HG03103 (cell line): Measurements from ENCODE around the gene ZPBP2.
"Not testable (repeated sequence)": the region's sequence is repeated elsewhere in the genome, so short reads cannot be mapped to it uniquely, and the experiment has no call there.

Source experiments
- ATAC-seq: cut with Tn5 transposase; IDR thresholded peaks from one replicate; pipeline ENCODE4 v1.9.1; 2021; ENCODE audit warnings: low read depth; ENCODE audit not compliant: unreplicated experiment

The ZPBP2 gene

GRCh38 chr17:39854909-39855308 is 13.1 kb upstream of the ZPBP2 start:
- ATAC-seq: no peak

- ATAC-seq: not testable (repeated sequence)
These were observed 11.9 kb upstream of the ZPBP2 start for GRCh38 chr17:39855911-39856649.

- ATAC-seq: no peak
These were observed 6.8 kb upstream of the ZPBP2 start for GRCh38 chr17:39861235-39861634.

- ATAC-seq: no peak
These were observed 4.6 kb upstream of the ZPBP2 start for GRCh38 chr17:39863244-39863917.

- ATAC-seq: no peak
These were observed 3.9 kb upstream of the ZPBP2 start, which contains the start of gene IKZF3 for GRCh38 chr17:39863918-39864746. TSS of gene IKZF3 (minus strand) at chr17:39864312. CDS start at chr17:39864126, 186 bp downstream.

- ATAC-seq: no peak
These were observed 1.8 kb upstream of the ZPBP2 start for GRCh38 chr17:39866013-39866730.

GRCh38 chr17:39867084-39867879 is 720 bp upstream of the ZPBP2 start:
- ATAC-seq: peak; percentile 41

GRCh38 chr17:39868554-39868942 is 546 bp downstream of the ZPBP2 start:
- no peak for ATAC-seq

- no peak for ATAC-seq
These were observed 2.8 kb downstream of the ZPBP2 start for GRCh38 chr17:39870776-39871175.

GRCh38 chr17:39871801-39872200 is 3.8 kb downstream of the ZPBP2 start:
- no peak for ATAC-seq

- no peak for ATAC-seq
These were observed 4.7 kb downstream of the ZPBP2 start for GRCh38 chr17:39872751-39873150.

GRCh38 chr17:39886102-39886501 is 18.1 kb downstream of the ZPBP2 start:
- not testable (repeated sequence) for ATAC-seq

GRCh38 chr17:39887078-39887477 is 19.1 kb downstream of the ZPBP2 start:
- ATAC-seq: no peak

- no peak for ATAC-seq
These were observed 21.2 kb downstream of the ZPBP2 start for GRCh38 chr17:39889200-39889599.

GRCh38 chr17:39894681-39895376 is 26.8 kb downstream of the ZPBP2 start:
- no peak for ATAC-seq

GRCh38 chr17:39898088-39898487 is 30.1 kb downstream of the ZPBP2 start:
- ATAC-seq: no peak

- no peak for ATAC-seq
These were observed 31.2 kb downstream of the ZPBP2 start for GRCh38 chr17:39899215-39899614.

GRCh38 chr17:39902027-39902426 is 34.0 kb downstream of the ZPBP2 start:
- not testable (repeated sequence) for ATAC-seq
